Neuronal stem cell (in vitro differentiated cells): ENCODE data around the gene VPS51.

Experiments used
- DNase-seq: peaks from one replicate; pipeline ENCODE4 v3.0.0-alpha.2; 2013; ENCODE audit warnings: low spot score
- H2AFZ ChIP-seq: one replicate; pipeline ENCODE4 v1.6.1; 2013; ENCODE audit warnings: mild to moderate bottlenecking, low read length, inconsistent platforms
- H2AK5ac ChIP-seq: 2 replicates; pipeline ENCODE4 v1.6.1; 2013; ENCODE audit warnings: low read depth, mild to moderate bottlenecking, inconsistent platforms, low read length, moderate library complexity, mixed read lengths
- H2BK120ac ChIP-seq: 2 replicates; pipeline ENCODE4 v1.6.1; 2013; ENCODE audit warnings: low read depth, mild to moderate bottlenecking, inconsistent platforms, low read length, moderate library complexity, mixed read lengths
- H2BK12ac ChIP-seq: one replicate; pipeline ENCODE4 v1.6.1; 2013; ENCODE audit warnings: low read length, inconsistent platforms
- H2BK15ac ChIP-seq: 2 replicates; pipeline ENCODE4 v1.6.1; 2013; ENCODE audit warnings: mild to moderate bottlenecking, low read length, inconsistent platforms, mixed read lengths
- H2BK5ac ChIP-seq: one replicate; pipeline ENCODE4 v1.6.1; 2013; ENCODE audit warnings: inconsistent platforms, mild to moderate bottlenecking, low read length, moderate library complexity
- H3K14ac ChIP-seq: one replicate; pipeline ENCODE4 v1.6.1; 2013; ENCODE audit warnings: low read length, inconsistent platforms
- H3K18ac ChIP-seq: 2 replicates; pipeline ENCODE4 v1.6.1; 2013; ENCODE audit warnings: low read length, inconsistent platforms
- H3K23ac ChIP-seq: 2 replicates; pipeline ENCODE4 v1.6.1; 2013; ENCODE audit warnings: low read depth, mild to moderate bottlenecking, mixed read lengths, low read length, inconsistent platforms; ENCODE audit not compliant: poor library complexity
- H3K27ac ChIP-seq: replicated peaks from 3 replicates; pipeline ENCODE4 v1.5.1; 2013; ENCODE audit warnings: low read length, inconsistent platforms
- H3K27me3 ChIP-seq, 3 experiments: 2 replicates each; pipeline ENCODE4 v1.6.1; 2013; ENCODE audit warnings: low read length in 3 of 3, mild to moderate bottlenecking in 2 of 3, inconsistent platforms in 1 of 3, low read depth in 1 of 3, mixed read lengths in 1 of 3, moderate library complexity in 1 of 3; ENCODE audit not compliant: control insufficient read depth in 3 of 3, insufficient read depth in 3 of 3
- H3K36me3 ChIP-seq, 2 donors: replicated peaks in 1 of 2; 2 replicates each; pipeline ENCODE4 v1.6.1; 2013; ENCODE audit warnings: low read length in 2 of 2; ENCODE audit not compliant: control insufficient read depth in 2 of 2, insufficient read depth in 2 of 2
- H3K4ac ChIP-seq: 2 replicates; pipeline ENCODE4 v1.6.1; 2013; ENCODE audit warnings: inconsistent platforms, mild to moderate bottlenecking, low read length, moderate library complexity
- H3K4me1 ChIP-seq, 2 donors: 1 replicate in 1 of 2; 2 replicates in 1 of 2; pipeline ENCODE4 v1.6.1; 2013; ENCODE audit warnings: low read length in 2 of 2, low read depth in 1 of 2; ENCODE audit not compliant: control insufficient read depth in 2 of 2, insufficient read depth in 1 of 2
- H3K4me2 ChIP-seq: one replicate; pipeline ENCODE4 v1.6.1; 2013; ENCODE audit warnings: mild to moderate bottlenecking, low read length, inconsistent platforms; ENCODE audit not compliant: insufficient read depth, poor library complexity, severe bottlenecking
- H3K4me3 ChIP-seq, 2 donors: 2 replicates each; pipeline ENCODE4 v1.5.1; 2013; ENCODE audit warnings: low read length in 2 of 2, mild to moderate bottlenecking in 2 of 2, inconsistent platforms in 1 of 2, moderate library complexity in 1 of 2
- H3K79me1 ChIP-seq: one replicate; pipeline ENCODE4 v1.6.1; 2013; ENCODE audit warnings: low read depth, mild to moderate bottlenecking, inconsistent platforms, low read length, moderate library complexity
- H3K9ac ChIP-seq: one replicate; pipeline ENCODE4 v1.6.1; 2013; ENCODE audit warnings: mild to moderate bottlenecking, low read depth, low read length, inconsistent platforms; ENCODE audit not compliant: poor library complexity
- H3K9me3 ChIP-seq, 2 donors: replicated peaks in 1 of 2; 2 replicates each; pipeline versions ENCODE3 to v1.6.1; 2013; ENCODE audit warnings: low read length in 2 of 2, mild to moderate bottlenecking in 2 of 2, inconsistent platforms in 1 of 2, low read depth in 1 of 2, mixed read lengths in 1 of 2, moderate library complexity in 1 of 2; ENCODE audit not compliant: control insufficient read depth in 2 of 2, insufficient read depth in 1 of 2
- H4K8ac ChIP-seq: one replicate; pipeline ENCODE4 v1.6.1; 2013; ENCODE audit warnings: low read depth, mild to moderate bottlenecking, inconsistent platforms, low read length, moderate library complexity
- H4K91ac ChIP-seq: one replicate; pipeline ENCODE4 v1.6.1; 2013; ENCODE audit warnings: low read length, low read depth, mild to moderate bottlenecking, inconsistent platforms; ENCODE audit not compliant: poor library complexity
- WGBS, 2 donors: extraction: QIAGEN DNeasy Blood & Tissue Kit; methylation state at CpG; one replicate each; pipeline ENCODE4 v1.1.7; 2013; ENCODE audit warnings: missing lambda C conversion rate in 2 of 2, mixed read lengths in 1 of 2; ENCODE audit not compliant: insufficient read length in 2 of 2, insufficient replicate concordance in 1 of 2; ENCODE audit errors: extremely low coverage in 2 of 2; 5-methylcytosine and 5-hydroxymethylcytosine counted together

The VPS51 gene

DNA sequence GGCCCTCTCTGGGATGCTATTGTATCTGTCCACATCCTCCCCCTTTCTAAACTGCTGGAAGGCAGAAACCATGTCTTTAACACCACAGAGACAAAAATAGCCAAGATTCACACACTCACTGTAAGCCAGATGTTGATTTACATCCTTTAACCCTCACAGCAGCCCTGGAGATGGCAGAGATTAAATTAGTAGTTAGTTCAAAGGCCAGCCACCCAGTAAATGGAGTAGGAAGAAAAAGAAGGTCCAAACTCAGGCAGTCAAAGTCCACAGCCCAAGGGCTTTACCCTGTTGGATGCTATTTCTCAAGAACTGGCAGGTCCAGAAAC is 23.6 kb downstream of the VPS51 start:
- Histone ChIP-seq H3K4me1 (peaks cover 6 to 14% of the 10 kb centered on the region in 2 donors), H2AFZ (no peak overlapping the region), H3K9me3 (no peaks in the 10 kb centered on the region), H2BK12ac (no peak overlapping the region), H2AK5ac (no peak overlapping the region), H4K8ac (no peak overlapping the region), H3K27me3 (no peaks in the 10 kb centered on the region), H3K18ac (no peak overlapping the region), H2BK15ac (no peak overlapping the region), H3K4me2 (no peak overlapping the region), H3K4me3 (no peak overlapping the region), H3K36me3 (peaks cover 19 to 64% of the 10 kb centered on the region in 2 donors), H2BK5ac (no peak overlapping the region), H3K14ac (no peak overlapping the region), H4K91ac (no peak overlapping the region), H3K27ac (no peak overlapping the region), H3K4ac (no peak overlapping the region), H3K79me1 (peaks cover 14% of the 10 kb centered on the region), H3K23ac (no peak overlapping the region), H2BK120ac (no peak overlapping the region), H3K9ac (no peak overlapping the region)
- DNase-seq: no peak

DNA sequence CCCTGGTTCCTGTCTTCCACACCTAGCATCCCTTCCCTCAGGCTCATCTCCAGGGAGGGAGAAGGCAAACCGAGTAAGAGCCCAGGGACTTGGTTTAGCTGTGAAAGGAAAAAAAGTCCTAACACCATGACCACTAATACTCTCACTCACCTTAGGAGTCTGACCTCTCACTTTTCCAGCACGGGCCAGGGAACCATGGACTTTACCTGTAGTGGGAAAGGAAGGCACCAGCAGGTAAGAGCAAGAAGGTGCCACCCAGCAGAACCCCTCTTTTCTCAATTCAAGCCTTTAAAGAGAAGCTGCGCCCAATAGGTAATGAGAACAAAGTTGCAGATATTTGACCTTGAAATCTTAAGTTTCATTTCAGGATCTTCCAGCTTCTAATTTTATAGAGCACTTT is 24.8 kb downstream of the VPS51 start:
- H4K91ac ChIP-seq: no peak overlapping the region
- H2AFZ ChIP-seq: no peak overlapping the region
- peak overlapping the region in 1 of 2 donors; percentile 73 for H3K4me3 ChIP-seq
- H2BK5ac ChIP-seq: no peak overlapping the region
- peaks cover 23 to 64% of the 10 kb centered on the region in 2 donors for H3K36me3 ChIP-seq
- no peak overlapping the region for H2BK120ac ChIP-seq
- H3K23ac ChIP-seq: no peak overlapping the region
- H3K4ac ChIP-seq: no peak overlapping the region
- H3K27ac ChIP-seq: no peak overlapping the region
- H3K14ac ChIP-seq: no peak overlapping the region
- no peak overlapping the region for H2BK12ac ChIP-seq
- no peaks in the 10 kb centered on the region for H3K27me3 ChIP-seq
- no peak overlapping the region for H3K9ac ChIP-seq
- H3K4me1 ChIP-seq: peaks cover 6 to 14% of the 10 kb centered on the region in 2 donors
- H3K4me2 ChIP-seq: no peak overlapping the region
- H2AK5ac ChIP-seq: no peak overlapping the region
- WGBS, 2 donors: no CpG with 5 or more reads among the region's 3 CpGs
- no peak overlapping the region for H4K8ac ChIP-seq
- no peak for DNase-seq
- no peak overlapping the region for H2BK15ac ChIP-seq
- H3K18ac ChIP-seq: no peak overlapping the region
- no peaks in the 10 kb centered on the region for H3K9me3 ChIP-seq
- peaks cover 12% of the 10 kb centered on the region for H3K79me1 ChIP-seq

DNA sequence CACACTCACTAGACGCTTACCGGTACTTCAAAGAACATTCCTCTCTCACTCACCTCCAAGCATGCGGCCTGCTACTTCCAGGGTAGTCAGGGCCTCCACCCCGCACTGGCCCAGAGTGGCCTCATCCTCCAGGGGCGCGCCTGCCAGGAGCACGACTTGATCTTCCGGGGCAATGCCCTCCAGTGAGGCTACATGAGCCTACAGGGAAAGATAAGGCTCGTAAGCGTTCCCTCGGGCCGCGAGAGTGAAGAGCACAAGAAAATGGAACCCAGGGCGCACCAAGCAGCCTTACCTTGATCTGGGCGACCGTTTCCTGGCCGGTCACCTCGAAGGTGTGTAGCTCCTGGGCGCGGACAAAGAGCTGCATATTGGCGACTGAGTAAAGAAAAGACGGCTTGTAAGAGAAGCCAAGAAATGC is 25.4 kb downstream of the VPS51 start:
- Histone ChIP-seq H2BK12ac (no peak overlapping the region), H3K9me3 (no peaks in the 10 kb centered on the region), H3K9ac (peak overlapping the region; percentile 96), H2AK5ac (peak overlapping the region; percentile 13), H3K14ac (no peak overlapping the region), H2BK15ac (no peak overlapping the region), H4K8ac (no peak overlapping the region), H3K23ac (no peak overlapping the region), H2BK120ac (no peak overlapping the region), H3K4me3 (peak overlapping the region; percentile 73 to 84), H3K27me3 (no peaks in the 10 kb centered on the region), H3K79me1 (peaks cover 7% of the 10 kb centered on the region), H3K4ac (no peak overlapping the region), H3K4me1 (peaks cover 6 to 13% of the 10 kb centered on the region in 2 donors), H2BK5ac (no peak overlapping the region), H2AFZ (peak overlapping the region; percentile 80), H3K18ac (no peak overlapping the region), H3K36me3 (peaks cover 26 to 64% of the 10 kb centered on the region in 2 donors), H3K4me2 (peak overlapping the region; percentile 70), H4K91ac (no peak overlapping the region), H3K27ac (no peak overlapping the region)
- no CpG with 5 or more reads among the region's 22 CpGs for WGBS, 2 donors
- DNase-seq: no peak

DNA sequence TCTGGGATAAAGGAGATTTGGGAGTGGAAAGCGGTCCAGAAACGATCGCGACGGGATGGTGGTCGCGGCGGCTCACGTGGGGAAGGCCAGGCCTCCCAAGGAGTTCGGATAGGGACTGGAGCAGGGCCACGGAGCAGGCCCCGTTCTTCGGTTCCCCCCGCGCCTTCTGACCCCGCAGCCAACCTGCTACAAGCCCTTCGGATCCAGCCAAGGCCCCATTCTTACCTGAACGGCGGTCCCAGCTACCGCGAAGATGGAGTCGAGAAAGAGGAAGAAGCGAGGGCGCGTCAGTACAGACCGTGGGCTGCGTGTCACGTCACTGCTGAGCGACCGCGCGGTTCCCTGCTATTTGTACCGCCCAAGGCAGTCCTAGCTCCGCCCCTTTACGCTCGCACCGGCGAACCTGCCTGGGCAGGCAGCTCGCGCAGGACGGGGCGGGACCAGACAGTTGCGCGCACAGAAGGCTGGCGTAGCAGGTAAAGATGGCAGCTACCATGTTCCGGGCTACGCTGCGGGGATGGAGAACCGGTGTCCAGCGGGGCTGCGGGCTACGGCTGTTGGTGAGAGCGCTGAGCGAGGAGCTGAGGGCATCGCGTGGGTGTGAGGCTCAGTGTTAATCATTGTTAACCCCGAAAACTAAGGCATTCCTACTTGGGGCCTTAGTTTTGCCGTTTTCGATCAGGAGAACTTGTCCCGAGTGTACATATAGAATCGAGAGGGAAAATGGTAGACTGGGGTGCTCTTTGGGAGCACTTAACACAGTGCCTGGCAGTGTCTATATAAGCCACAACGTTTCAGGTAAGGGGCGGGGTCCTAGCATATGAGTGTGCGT is 26.1 kb downstream of the VPS51 start, which contains the start of the genes FAU and MRPL49:
FAU (minus strand) TSS at position 270 of the 832 bp plus-strand sequence. CDS start 321 bp downstream, outside the sequence.
MRPL49 (plus strand) TSS at position 457 of the 832 bp plus-strand sequence; CDS start at position 483, 26 bp downstream.
- H2AFZ ChIP-seq: peak within 1 kb of the TSS; percentile 84
- no peak within 1 kb of the TSS for H3K14ac ChIP-seq
- H3K4me1 ChIP-seq: peaks cover 3 to 11% of the 10 kb centered on the region in 2 donors
- H3K18ac ChIP-seq: peak within 1 kb of the TSS; percentile 92
- H3K4me3 ChIP-seq: peak within 1 kb of the TSS; percentile 73 to 88
- peak; percentile 94 for DNase-seq
- peak within 1 kb of the TSS; percentile 97 for H3K9ac ChIP-seq
- peak within 1 kb of the TSS; percentile 70 for H3K4me2 ChIP-seq
- H3K79me1 ChIP-seq: peaks cover 6% of the 10 kb centered on the region
- no peak within 1 kb of the TSS for H4K91ac ChIP-seq
- H4K8ac ChIP-seq: no peak within 1 kb of the TSS
- H3K27ac ChIP-seq: peak within 1 kb of the TSS; percentile 89
- no peak within 1 kb of the TSS for H2BK12ac ChIP-seq
- H3K4ac ChIP-seq: no peak within 1 kb of the TSS
- H2BK5ac ChIP-seq: no peak within 1 kb of the TSS
- peak within 1 kb of the TSS; percentile 11 for H2BK15ac ChIP-seq
- H2BK120ac ChIP-seq: no peak within 1 kb of the TSS
- H3K23ac ChIP-seq: peak within 1 kb of the TSS; percentile 62
- H3K9me3 ChIP-seq: no peaks in the 10 kb centered on the region
- H3K27me3 ChIP-seq: no peaks in the 10 kb centered on the region
- no CpG with 5 or more reads among the region's 64 CpGs for WGBS, 2 donors
- H3K36me3 ChIP-seq: peaks cover 32 to 70% of the 10 kb centered on the region in 2 donors
- peak within 1 kb of the TSS; percentile 13 for H2AK5ac ChIP-seq
